Upper lobe of left lung (tissue), 6 donors: Measurements from ENCODE around the gene LPAR3. TPM values are rescaled to one million over a fixed set of nuclear protein-coding genes. Genes with fewer than 3 reads are reported as not detected.

Experiments
- ATAC-seq, 2 donors: fragments of 200-7000 bp; cut with Tn5 transposase; one replicate each; pipeline ENCODE4 v1.9.1; 2022; ENCODE audit warnings: mild to moderate bottlenecking in 2 of 2, moderate library complexity in 2 of 2; ENCODE audit not compliant: low FRiP score in 2 of 2
- DNase-seq, 2 donors: peaks; one replicate each; pipeline ENCODE4 v3.0.0-alpha.2; 2019 to 2020
- H3K27ac ChIP-seq, 4 donors: fragments of 200-600 bp; sonication (generic); one replicate each; pipeline ENCODE4 v1.5.1; 2016 to 2019
- H3K27me3 ChIP-seq, 4 donors: fragments of 200-600 bp; sonication (generic); one replicate each; pipeline ENCODE4 v1.5.1; 2017 to 2019
- H3K36me3 ChIP-seq, 4 donors: fragments of 200-600 bp; sonication (generic); one replicate each; pipeline ENCODE4 v1.5.1; 2016 to 2019
- H3K4me1 ChIP-seq, 4 donors: fragments of 200-600 bp; sonication (generic); one replicate each; pipeline ENCODE4 v1.5.1; 2018 to 2019
- H3K4me3 ChIP-seq, 4 donors: fragments of 200-600 bp; sonication (generic); one replicate each; pipeline ENCODE4 v1.5.1; 2017 to 2019; ENCODE audit warnings: mild to moderate bottlenecking in 2 of 4, moderate library complexity in 1 of 4
- H3K9me3 ChIP-seq, 4 donors: fragments of 200-600 bp; sonication (generic); one replicate each; pipeline ENCODE4 v1.5.1; 2018 to 2019
- CTCF ChIP-seq, 6 experiments: fragments of 450-650 bp in 4 of 6; fragments of 200-600 bp in 2 of 6; sonication (generic) in 2 of 6; IDR thresholded peaks; one replicate each; pipeline ENCODE4 v1.5.1; 2016 to 2019; ENCODE audit warnings: antibody characterized with exemption in 6 of 6
- EP300 ChIP-seq, 4 donors: sonication (generic); formaldehyde crosslinking; IDR thresholded peaks; one replicate each; pipeline ENCODE4 v1.5.1; 2017; ENCODE audit warnings: antibody characterized with exemption in 4 of 4, control low read depth in 2 of 4
- POLR2A ChIP-seq, 4 donors: fragments of 450-650 bp; IDR thresholded peaks; one replicate each; pipeline ENCODE4 v1.5.1; 2016 to 2017; ENCODE audit warnings: antibody characterized with exemption in 4 of 4, mild to moderate bottlenecking in 2 of 4
- POLR2AphosphoS5 ChIP-seq, 2 donors: sonication (generic); formaldehyde crosslinking; IDR thresholded peaks; one replicate each; pipeline ENCODE4 v1.5.1; 2017; ENCODE audit warnings: antibody characterized with exemption in 2 of 2
- WGBS, 2 donors: methylation state at CpG; one replicate each; pipeline ENCODE4 v1.1.5; 2017 to 2018; 5-methylcytosine and 5-hydroxymethylcytosine counted together
- total RNA-seq, 6 donors: library from RNA; depleted of rRNA in 4 of 6; stranded (reverse); fragments of >200 nt in 4 of 6; gene quantifications; one replicate each; pipeline versions ENCODE4 v1.1.0 to v1.2.1, GENCODE V29; 2016 to 2021
- donor health status: DM: no; HTN: no; CAD: no; lungs with moderate emphysema.
- donor health status: DM: no; HTN: yes; CAD: no; lungs with severe emphysema.

Gene LPAR3
- total RNA-seq, 6 donors from 2014 or later, result 1.5 to 9.8 (median 4.3) TPM; not detected in 1

- Histone ChIP-seq H3K36me3 (no peaks in the 10 kb centered on the region), H3K27me3 (no peaks in the 10 kb centered on the region), H3K9me3 (no peaks in the 10 kb centered on the region), H3K4me3 (no peak overlapping the region), H3K4me1 (no peaks in the 10 kb centered on the region), H3K27ac (no peak overlapping the region)
- ATAC-seq (no peak), DNase-seq (no peak)
- WGBS, 2 donors, result 95 to 98% methylated on average over 3 of the region's 3 CpGs
- TF ChIP-seq POLR2A (IDR thresholded peaks at IDR 0.05), result no peak
- TF ChIP-seq EP300 (IDR thresholded peaks at IDR 0.05), result no peak
- no peak for TF ChIP-seq POLR2AphosphoS5 (IDR thresholded peaks at IDR 0.05)
- no peak for TF ChIP-seq CTCF (IDR thresholded peaks at IDR 0.05)
These were observed 84.0 kb downstream of the LPAR3 start for GRCh38 chr1:84809023-84809422.

- WGBS, 2 donors, result 85 to 89% methylated on average over 1 of the region's 1 CpG
- Histone ChIP-seq H3K27me3 (no peaks in the 10 kb centered on the region), H3K4me3 (no peak overlapping the region), H3K27ac (no peak overlapping the region), H3K9me3 (no peaks in the 10 kb centered on the region), H3K4me1 (no peaks in the 10 kb centered on the region), H3K36me3 (no peaks in the 10 kb centered on the region)
- ATAC-seq, result no peak
- TF ChIP-seq CTCF (IDR thresholded peaks at IDR 0.05) (no peak), POLR2AphosphoS5 (IDR thresholded peaks at IDR 0.05) (no peak), POLR2A (IDR thresholded peaks at IDR 0.05) (no peak), EP300 (IDR thresholded peaks at IDR 0.05) (no peak)
- DNase-seq, result no peak
These were observed 89.4 kb downstream of the LPAR3 start for GRCh38 chr1:84803604-84804003.

DNA sequence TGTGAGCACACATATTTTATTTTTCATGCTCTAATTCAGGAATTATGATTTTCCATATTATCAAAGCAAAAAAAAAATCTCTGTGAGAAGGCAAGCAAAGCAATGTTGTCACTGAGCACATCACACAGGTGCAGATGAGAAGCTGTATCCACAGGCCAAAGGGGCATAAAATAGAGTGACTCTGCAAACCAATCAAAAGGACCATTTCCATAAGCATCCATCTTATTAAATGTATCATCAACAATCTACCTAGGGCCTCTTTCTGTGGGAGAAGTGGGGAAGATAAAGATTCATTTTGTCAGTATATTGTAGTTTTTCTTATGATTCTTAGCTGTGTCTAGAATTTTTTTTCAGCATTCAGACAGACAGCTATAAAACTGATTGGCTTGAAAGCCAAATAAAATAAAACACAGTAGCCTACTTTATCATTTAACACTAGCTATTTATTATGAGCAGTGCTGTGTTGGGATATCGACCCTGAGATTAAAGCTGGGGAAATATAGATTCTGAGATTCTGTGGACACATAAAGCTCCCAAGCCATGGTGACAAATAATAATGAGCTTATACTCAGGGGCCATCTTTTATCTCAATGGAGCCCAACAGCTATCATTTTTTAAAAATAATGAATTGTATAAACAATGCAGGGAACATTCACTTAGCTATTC is 90.3 kb downstream of the LPAR3 start:
- Histone ChIP-seq H3K4me1 (no peaks in the 10 kb centered on the region), H3K27ac (no peak overlapping the region), H3K4me3 (no peak overlapping the region), H3K9me3 (no peaks in the 10 kb centered on the region), H3K36me3 (no peaks in the 10 kb centered on the region), H3K27me3 (no peaks in the 10 kb centered on the region)
- ATAC-seq (no peak), DNase-seq (no peak)
- no peak for TF ChIP-seq EP300 (IDR thresholded peaks at IDR 0.05)
- no peak for TF ChIP-seq POLR2A (IDR thresholded peaks at IDR 0.05)
- TF ChIP-seq CTCF (IDR thresholded peaks at IDR 0.05), result no peak
- TF ChIP-seq POLR2AphosphoS5 (IDR thresholded peaks at IDR 0.05), result no peak
- 75 to 92% methylated on average over 1 of the region's 1 CpG for WGBS, 2 donors

DNA sequence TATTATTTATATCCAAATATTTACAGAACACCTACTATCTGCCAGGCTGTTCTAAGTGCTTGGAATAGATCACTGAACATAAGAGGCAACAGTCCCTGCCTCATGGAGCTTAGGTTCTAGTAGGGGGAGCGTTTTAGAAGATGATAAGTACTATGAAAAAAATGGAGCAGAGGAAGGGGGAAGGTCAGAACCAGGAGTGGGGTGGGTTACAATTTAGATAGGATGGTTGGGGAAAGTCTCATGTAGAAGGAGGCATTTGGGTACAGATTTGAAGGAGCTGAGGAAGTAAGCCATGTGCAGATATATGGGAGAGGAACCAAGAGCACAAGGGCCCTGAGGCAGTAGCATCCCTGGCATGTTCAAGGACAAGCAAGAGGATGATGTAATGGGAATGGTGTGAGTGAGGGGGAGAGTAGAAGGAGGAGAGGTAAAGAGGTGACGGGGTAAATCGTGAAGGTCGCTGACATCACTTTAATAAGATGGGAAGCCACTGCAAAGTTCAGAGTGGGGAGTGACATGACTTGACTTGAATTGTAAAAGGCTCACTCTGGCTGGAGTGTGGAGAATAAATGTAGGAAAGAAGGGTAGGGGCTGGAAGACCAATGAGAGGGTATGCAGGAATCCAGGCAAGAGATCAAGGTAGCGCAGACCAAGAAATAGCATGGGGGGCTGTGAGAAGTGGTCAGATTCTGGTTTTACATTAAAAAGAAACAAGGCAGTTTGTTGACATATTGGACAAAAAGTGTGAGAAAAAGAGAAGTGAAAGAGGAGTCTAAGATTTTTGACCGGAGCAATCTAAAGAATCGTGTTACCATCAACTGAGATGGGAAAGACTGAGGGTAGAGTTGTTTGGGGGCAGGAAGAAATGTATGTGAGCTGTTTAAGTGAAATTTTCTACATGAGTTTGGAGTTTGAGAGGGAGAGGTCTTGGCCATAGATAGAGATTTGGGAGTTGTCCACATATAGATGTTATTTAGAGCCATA is 92.6 kb downstream of the LPAR3 start:
- Histone ChIP-seq H3K4me1 (no peaks in the 10 kb centered on the region), H3K36me3 (no peaks in the 10 kb centered on the region), H3K4me3 (no peak overlapping the region), H3K9me3 (no peaks in the 10 kb centered on the region), H3K27me3 (no peaks in the 10 kb centered on the region), H3K27ac (no peak overlapping the region)
- 81 to 87% methylated on average over 7 of the region's 7 CpGs for WGBS, 2 donors
- no peak for TF ChIP-seq POLR2AphosphoS5 (IDR thresholded peaks at IDR 0.05)
- TF ChIP-seq POLR2A (IDR thresholded peaks at IDR 0.05), result no peak
- TF ChIP-seq EP300 (IDR thresholded peaks at IDR 0.05), result no peak
- TF ChIP-seq CTCF (IDR thresholded peaks at IDR 0.05), result no peak
- ATAC-seq (no peak), DNase-seq (no peak)
